Lower leg skin (tissue), 4 donors: ENCODE measurements around the gene EFCAB11. TPM values are rescaled to one million over a fixed set of nuclear protein-coding genes. Genes with fewer than 3 reads are reported as not detected.

Experiments used
- DNase-seq, 2 donors: peaks; one replicate each; pipeline ENCODE4 v3.0.0-alpha.2; 2019; ENCODE audit warnings: low spot score in 2 of 2
- H3K4me3 ChIP-seq: fragments of 200-600 bp; sonication (generic); 2 replicates; pipeline ENCODE4 v1.5.1; 2017; ENCODE audit warnings: mild to moderate bottlenecking, low read depth; ENCODE audit not compliant: poor library complexity, severe bottlenecking
- CTCF ChIP-seq, 3 donors: fragments of 450-650 bp; IDR thresholded peaks; one replicate each; pipeline ENCODE4 v1.5.1; 2016; ENCODE audit warnings: antibody characterized with exemption in 3 of 3, mild to moderate bottlenecking in 3 of 3, moderate library complexity in 2 of 3
- POLR2A ChIP-seq, 2 donors: fragments of 450-650 bp; IDR thresholded peaks; one replicate each; pipeline ENCODE4 v1.6.1; 2016 to 2017; ENCODE audit warnings: antibody characterized with exemption in 2 of 2, mild to moderate bottlenecking in 1 of 2, moderate library complexity in 1 of 2
- WGBS, 2 donors: methylation state at CpG; one replicate each; pipeline ENCODE4 v1.1.5; 2018; 5-methylcytosine and 5-hydroxymethylcytosine counted together
- intact Hi-C: fragments of 100-400 bp; cut with DNase I; formaldehyde crosslinking; loops from one replicate; pipeline ENCODE4 v1.15.0; 2023; ENCODE audit warnings: low total_unique reads
- total RNA-seq, 4 donors: library from RNA; depleted of rRNA; stranded (reverse); fragments of >200 nt; gene quantifications; one replicate each; pipeline ENCODE4 v1.1.0, GENCODE V29; 2016

The EFCAB11 gene
- total RNA-seq, 4 donors from 2014 or later: 2.6 to 9.6 (median 4.7) TPM

GRCh38 chr14:89978656-89979055 is 24.1 kb upstream of the EFCAB11 start:
- intact Hi-C loops: no loop called here
- H3K4me3 ChIP-seq: no peak overlapping the region
- WGBS, 2 donors: 69 to 73% methylated on average over 4 of the region's 4 CpGs
- TF ChIP-seq POLR2A (IDR thresholded peaks at IDR 0.05) (no peak), CTCF (IDR thresholded peaks at IDR 0.05) (no peak)
- no peak for DNase-seq

- WGBS, 2 donors: 94% methylated on average over 4 of the region's 4 CpGs
- no peak overlapping the region for H3K4me3 ChIP-seq
- intact Hi-C loops: no loop called here
- no peak for DNase-seq
- no peak for TF ChIP-seq POLR2A (IDR thresholded peaks at IDR 0.05)
- TF ChIP-seq CTCF (IDR thresholded peaks at IDR 0.05): no peak
Measured at GRCh38 chr14:89977668-89978067, 23.1 kb upstream of the EFCAB11 start.

GRCh38 chr14:89973234-89973823 is 18.8 kb upstream of the EFCAB11 start:
- intact Hi-C loops: no loop called here
- TF ChIP-seq CTCF (IDR thresholded peaks at IDR 0.05) (no peak), POLR2A (IDR thresholded peaks at IDR 0.05) (no peak)
- no peak for DNase-seq

GRCh38 chr14:89965839-89966238 is 11.3 kb upstream of the EFCAB11 start:
- DNase-seq: no peak
- WGBS, 2 donors: 92 to 98% methylated on average over 1 of the region's 1 CpG
- no peak for TF ChIP-seq CTCF (IDR thresholded peaks at IDR 0.05)
- TF ChIP-seq POLR2A (IDR thresholded peaks at IDR 0.05): no peak
- intact Hi-C loops: no loop called here
- H3K4me3 ChIP-seq: no peak overlapping the region

More at GRCh38 chr14:89973234-89973823, 18.8 kb upstream of the EFCAB11 start:
- 62 to 65% methylated on average over 7 of the region's 7 CpGs for WGBS, 2 donors
- H3K4me3 ChIP-seq: no peak overlapping the region

GRCh38 chr14:89963288-89963978 is 8.9 kb upstream of the EFCAB11 start:
- no peak overlapping the region for H3K4me3 ChIP-seq
- TF ChIP-seq POLR2A (IDR thresholded peaks at IDR 0.05): no peak
- TF ChIP-seq CTCF (IDR thresholded peaks at IDR 0.05): no peak
- intact Hi-C loops: no loop called here
- 96 to 97% methylated on average over 10 of the region's 10 CpGs for WGBS, 2 donors
- no peak for DNase-seq
